RWPE1 (cell line): ENCODE measurements around the gene EEF2.
A peak's percentile ranks its signal among the peaks of the same experiment; 100 is the strongest.
"Not testable (repeated sequence)": the region's sequence is repeated elsewhere in the genome, so short reads cannot be mapped to it uniquely, and the experiment has no call there.

Source experiments
- CTCF ChIA-PET: fragments of 350-600 bp; sonication (Branson Sonifier 250); formaldehyde crosslinking; extraction: SDS; loops from one replicate; lab custom pipeline; 2021; lab: Yijun Ruan, JAX
- POLR2A ChIA-PET: fragments of 400-600 bp; formaldehyde crosslinking; extraction: SDS; loops from one replicate; lab custom pipeline; 2020; ENCODE audit warnings: antibody characterized with exemption; ENCODE audit not compliant: low non-redundant PET; lab: Yijun Ruan, JAX
- DNase-seq: peaks from one replicate; pipeline ENCODE4 v3.0.0; 2012; ENCODE audit warnings: low spot score
- H3K27ac ChIP-seq: fragments of 450-650 bp; 2 replicates; pipeline ENCODE4 v1.5.1; 2017
- TF ChIP-seq, protein P1 (sequence below): fragments of 450-650 bp; conservative IDR thresholded peaks from 2 replicates; pipeline ENCODE4 v1.5.1; 2017; ENCODE audit warnings: low read depth, mild to moderate bottlenecking

EEF2 gene

DNA sequence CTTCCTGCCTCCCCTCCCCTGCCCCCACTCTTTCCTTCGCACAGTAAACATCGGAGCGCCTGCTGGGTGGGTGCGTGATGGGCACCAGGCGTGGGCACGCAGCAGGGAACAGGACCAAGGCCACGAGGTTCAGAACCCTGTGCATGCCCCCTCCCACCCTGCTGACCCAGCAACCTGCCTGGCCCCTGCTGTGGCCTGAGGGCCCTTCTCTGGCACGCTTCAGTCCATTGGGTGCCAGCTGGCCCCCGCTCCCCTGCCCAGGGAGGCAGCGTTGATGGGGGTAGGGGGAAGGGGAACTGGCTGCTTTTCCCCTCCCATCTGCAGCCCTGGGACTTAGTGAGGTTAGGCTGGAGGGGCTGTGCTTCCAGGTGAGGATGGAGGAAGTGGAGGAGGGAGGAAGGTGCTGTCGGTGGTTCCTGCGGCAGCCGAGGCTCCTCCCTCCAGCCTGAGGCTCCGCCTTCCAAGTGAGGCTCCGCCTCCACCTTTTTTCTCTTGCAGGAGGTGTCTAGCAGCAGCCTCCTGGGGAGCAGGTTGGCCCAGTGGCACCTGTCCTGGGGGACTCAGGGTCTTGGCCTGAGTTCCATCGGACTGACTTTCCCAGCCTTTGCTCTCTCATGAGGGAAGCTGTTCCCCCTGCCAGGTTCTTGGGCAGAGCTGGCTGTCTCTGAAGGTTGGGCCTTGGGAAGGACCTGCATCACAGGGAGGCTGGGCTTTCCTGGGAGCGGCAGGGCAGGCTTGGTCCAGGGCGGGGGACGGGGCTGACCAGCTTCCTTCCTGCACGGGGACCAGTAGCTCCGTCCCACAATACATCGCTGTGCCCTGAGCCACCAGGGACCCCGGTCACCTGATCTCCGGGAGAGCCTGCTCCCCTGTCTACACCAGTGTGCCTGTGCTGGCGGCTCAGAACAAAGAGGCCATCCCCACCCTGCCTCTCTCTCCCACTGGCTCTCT, 29.6 kb upstream of the EEF2 start:
- no peak for DNase-seq
- ChIA-PET POLR2A (no interaction called here), CTCF (no interaction called here)
- TF ChIP-seq, protein P1, sequence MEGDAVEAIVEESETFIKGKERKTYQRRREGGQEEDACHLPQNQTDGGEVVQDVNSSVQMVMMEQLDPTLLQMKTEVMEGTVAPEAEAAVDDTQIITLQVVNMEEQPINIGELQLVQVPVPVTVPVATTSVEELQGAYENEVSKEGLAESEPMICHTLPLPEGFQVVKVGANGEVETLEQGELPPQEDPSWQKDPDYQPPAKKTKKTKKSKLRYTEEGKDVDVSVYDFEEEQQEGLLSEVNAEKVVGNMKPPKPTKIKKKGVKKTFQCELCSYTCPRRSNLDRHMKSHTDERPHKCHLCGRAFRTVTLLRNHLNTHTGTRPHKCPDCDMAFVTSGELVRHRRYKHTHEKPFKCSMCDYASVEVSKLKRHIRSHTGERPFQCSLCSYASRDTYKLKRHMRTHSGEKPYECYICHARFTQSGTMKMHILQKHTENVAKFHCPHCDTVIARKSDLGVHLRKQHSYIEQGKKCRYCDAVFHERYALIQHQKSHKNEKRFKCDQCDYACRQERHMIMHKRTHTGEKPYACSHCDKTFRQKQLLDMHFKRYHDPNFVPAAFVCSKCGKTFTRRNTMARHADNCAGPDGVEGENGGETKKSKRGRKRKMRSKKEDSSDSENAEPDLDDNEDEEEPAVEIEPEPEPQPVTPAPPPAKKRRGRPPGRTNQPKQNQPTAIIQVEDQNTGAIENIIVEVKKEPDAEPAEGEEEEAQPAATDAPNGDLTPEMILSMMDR = no peak
- H3K27ac ChIP-seq = no peak overlapping the region

DNA sequence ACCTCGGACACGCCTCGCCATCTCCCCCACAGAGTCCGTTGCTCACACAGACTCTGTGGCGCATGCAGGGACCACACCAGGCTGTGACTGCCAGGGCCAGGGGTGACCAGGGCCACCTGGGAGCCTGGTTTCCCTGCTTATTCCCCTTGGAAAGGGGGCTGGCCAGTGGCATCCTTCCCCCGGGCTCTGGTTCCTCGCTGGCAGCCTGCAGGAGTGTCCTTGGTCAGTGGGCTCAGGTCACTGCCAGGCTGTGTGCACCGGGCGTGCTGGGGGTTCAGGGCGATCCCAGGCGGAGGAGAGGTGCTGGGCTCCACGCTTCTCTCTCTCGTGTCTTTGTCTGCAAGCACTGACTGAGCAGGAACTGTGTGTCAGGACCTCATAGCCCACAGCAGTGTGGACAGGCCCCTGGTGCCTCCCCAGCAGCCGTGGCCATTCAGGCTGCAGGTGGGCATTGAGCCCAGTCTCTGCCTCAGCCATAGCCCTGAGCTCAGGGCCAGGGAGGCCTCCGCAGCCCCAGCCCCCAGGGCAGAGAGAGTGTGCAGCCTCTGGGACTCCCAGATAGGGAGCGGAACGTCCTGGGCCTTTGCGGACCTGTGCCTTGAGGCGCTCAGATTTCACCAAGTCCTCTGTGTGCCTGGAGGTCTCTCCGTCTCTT, 28.8 kb upstream of the EEF2 start:
- no peak for DNase-seq
- POLR2A ChIA-PET = no interaction called here
- TF ChIP-seq, protein P1 = no peak
- H3K27ac ChIP-seq = no peak overlapping the region
- CTCF ChIA-PET = no interaction called here

DNA sequence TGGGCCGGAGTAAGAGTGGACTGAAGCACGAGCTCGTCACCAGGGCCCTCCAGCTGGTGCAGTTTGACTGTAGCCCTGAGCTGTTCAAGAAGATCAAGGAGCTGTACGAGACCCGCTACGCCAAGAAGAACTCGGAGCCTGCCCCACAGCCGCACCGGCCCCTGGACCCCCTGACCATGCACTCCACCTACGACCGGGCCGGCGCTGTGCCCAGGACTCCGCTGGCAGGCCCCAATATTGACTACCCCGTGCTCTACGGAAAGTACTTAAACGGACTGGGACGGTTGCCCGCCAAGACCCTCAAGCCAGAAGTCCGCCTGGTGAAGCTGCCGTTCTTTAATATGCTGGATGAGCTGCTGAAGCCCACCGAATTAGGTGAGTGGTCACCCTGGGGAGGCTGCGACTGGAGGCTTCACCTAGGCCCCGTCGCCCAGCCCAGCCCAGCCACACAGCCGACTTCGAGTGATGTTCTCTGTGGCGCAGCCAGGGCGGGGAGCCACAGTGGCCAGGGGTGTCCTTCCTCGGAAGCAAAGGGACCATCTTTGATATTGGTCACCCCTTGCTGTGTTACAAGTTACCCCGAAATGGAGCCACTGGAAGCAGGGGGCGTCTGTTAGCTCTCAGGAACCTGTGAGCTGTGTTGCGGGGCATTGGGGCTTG, 27.8 kb upstream of the EEF2 start:
- CTCF ChIA-PET = no interaction called here
- no peak for DNase-seq
- TF ChIP-seq, protein P1 = no peak
- H3K27ac ChIP-seq = no peak overlapping the region
- POLR2A ChIA-PET = no interaction called here

DNA sequence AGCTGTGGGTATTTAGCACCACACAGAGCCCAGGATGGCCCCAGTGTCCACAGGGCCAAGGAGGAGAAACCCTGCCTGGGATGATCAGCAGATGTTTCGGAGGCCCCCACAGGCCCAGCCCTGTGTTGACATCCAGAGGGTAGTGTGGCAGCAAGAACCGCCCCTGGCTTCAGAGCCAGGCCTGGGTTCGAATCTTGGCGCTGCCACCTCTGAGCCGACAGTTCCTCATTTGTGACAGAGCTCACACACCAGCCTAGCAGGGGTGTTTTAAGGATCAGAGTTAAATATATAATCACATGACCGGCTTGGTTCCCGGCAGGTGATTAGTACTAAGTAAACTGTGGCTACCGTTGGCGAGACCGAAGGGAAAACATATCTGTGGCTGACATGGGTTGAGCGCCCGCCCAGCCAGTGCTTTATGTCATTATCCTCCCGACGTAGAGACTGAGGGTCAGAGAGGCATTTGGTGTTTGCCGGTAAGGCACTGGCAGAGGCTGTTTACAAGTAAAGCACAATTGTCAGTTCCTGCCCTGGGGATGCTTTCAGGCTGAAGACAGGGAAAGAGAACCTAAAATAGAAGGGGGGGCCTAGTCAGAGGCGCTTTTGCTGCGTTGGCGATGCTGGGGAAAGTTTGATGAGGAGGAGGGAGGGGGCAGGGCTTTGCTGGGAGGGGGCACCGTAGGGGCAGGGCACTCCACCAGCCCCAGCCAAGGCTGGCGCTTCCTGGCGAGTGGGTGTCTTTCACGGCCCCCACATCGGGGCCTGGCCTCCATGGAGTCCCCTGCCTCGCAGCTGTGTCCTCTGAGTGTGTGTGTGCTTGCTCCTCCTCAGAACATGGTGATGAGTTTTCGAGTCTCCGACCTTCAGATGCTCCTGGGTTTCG, 27.1 kb upstream of the EEF2 start:
- peak overlapping the region; percentile 15; the same call in 1 of the 2 replicates for H3K27ac ChIP-seq
- POLR2A ChIA-PET = no interaction called here
- CTCF ChIA-PET = no interaction called here
- TF ChIP-seq, protein P1 = no peak
- no peak for DNase-seq

DNA sequence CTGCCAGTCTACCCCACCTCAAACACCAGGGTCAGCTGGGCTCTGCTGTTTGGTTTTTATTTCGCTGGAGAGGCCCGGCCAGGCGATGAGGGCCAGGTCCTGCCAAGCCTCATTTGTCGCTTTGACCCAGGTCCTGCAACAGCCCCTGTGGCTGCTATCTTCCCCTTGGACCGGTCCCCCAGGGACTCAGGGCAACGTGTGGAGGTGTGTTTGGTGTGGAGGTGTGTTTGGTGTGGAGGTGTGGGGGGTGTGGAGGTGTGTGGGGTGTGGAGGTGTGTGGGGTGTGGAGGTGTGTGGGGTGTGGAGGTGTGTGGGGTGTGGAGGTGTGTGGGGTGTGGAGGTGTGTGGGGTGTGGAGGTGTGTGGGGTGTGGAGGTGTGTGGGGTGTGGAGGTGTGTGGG, 26.2 kb upstream of the EEF2 start:
- POLR2A ChIA-PET = not testable (repeated sequence)
- CTCF ChIA-PET = interaction anchor here (0.6 kb wide), 1 partner anchor 24 kb away, joined by 5 read pairs; no protein-coding TSS in a partner anchor

DNA sequence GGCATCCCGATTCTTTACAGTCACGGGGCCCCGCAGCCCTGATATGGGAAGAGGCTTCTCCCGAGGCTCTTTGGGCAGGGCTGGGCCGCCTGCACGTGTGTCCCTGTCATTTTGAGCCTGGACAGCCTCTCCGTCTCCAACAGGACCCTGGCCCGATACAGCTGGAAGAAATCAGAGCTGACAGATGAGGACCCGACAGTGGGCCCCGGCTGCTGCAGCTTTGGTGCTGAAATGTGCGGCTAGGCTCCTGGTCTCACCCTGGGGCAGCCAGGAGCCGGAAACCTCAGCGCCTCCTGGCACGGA, 25.5 kb upstream of the EEF2 start:
- POLR2A ChIA-PET = no interaction called here
- CTCF ChIA-PET = no interaction called here

More for the DNA sequence above, 26.2 kb upstream of the EEF2 start:
- peak overlapping the region; percentile 42 for H3K27ac ChIP-seq
- DNase-seq = not testable (repeated sequence)

More for the DNA sequence above, 25.5 kb upstream of the EEF2 start:
- DNase-seq = no peak
- H3K27ac ChIP-seq = peak overlapping the region; percentile 42
- TF ChIP-seq, protein P1 = no peak
